GM23338 (cell line): ENCODE measurements around the gene ARHGAP30. TPM values are rescaled to one million over a fixed set of nuclear protein-coding genes. Genes with fewer than 3 reads are reported as not detected.
A peak's percentile ranks its signal among the peaks of the same experiment; 100 is the strongest.

ENCODE experiments used
- ATAC-seq: fragments of 200-7000 bp; cut with Tn5 transposase; 3 replicates; pipeline ENCODE4 v1.9.1; 2020
- DNase-seq: peaks from one replicate; pipeline ENCODE4 v3.0.0-alpha.2; 2015; ENCODE audit warnings: low spot score
- H2AFZ ChIP-seq: fragments of 200-600 bp; sonication (generic); 2 replicates; pipeline ENCODE4 v1.8.0; 2016; ENCODE audit warnings: antibody characterized with exemption, mild to moderate bottlenecking, moderate library complexity
- H3F3A ChIP-seq: fragments of 200-600 bp; sonication (generic); replicated peaks from 2 replicates; pipeline ENCODE4 v1.8.0; 2017; ENCODE audit warnings: antibody characterized with exemption, mixed run types, low read depth
- H3K27ac ChIP-seq: fragments of 200-600 bp; sonication (generic); 2 replicates; pipeline ENCODE4 v1.6.1; 2016; ENCODE audit warnings: low read depth
- H3K27me3 ChIP-seq: fragments of 200-600 bp; sonication (generic); 2 replicates; pipeline ENCODE4 v1.8.0; 2016; ENCODE audit warnings: mild to moderate bottlenecking, mixed run types, moderate library complexity; ENCODE audit not compliant: insufficient read depth
- H3K36me3 ChIP-seq: fragments of 200-600 bp; sonication (generic); 2 replicates; pipeline ENCODE4 v1.8.0; 2016; ENCODE audit warnings: mild to moderate bottlenecking; ENCODE audit not compliant: insufficient read depth
- H3K4me1 ChIP-seq: fragments of 200-600 bp; sonication (generic); 2 replicates; pipeline ENCODE4 v1.8.0; 2016; ENCODE audit warnings: mild to moderate bottlenecking, moderate library complexity; ENCODE audit not compliant: insufficient read depth
- H3K4me2 ChIP-seq: fragments of 200-600 bp; sonication (generic); 2 replicates; pipeline ENCODE4 v1.7.1; 2017; ENCODE audit warnings: mixed run types
- H3K4me3 ChIP-seq: fragments of 200-600 bp; sonication (generic); 2 replicates; pipeline ENCODE4 v1.6.1; 2016; ENCODE audit warnings: mixed run types
- H3K79me2 ChIP-seq: fragments of 200-600 bp; sonication (generic); replicated peaks from 2 replicates; pipeline ENCODE4 v1.8.0; 2017; ENCODE audit warnings: mild to moderate bottlenecking; ENCODE audit not compliant: insufficient read depth
- H3K9me2 ChIP-seq: fragments of 200-600 bp; sonication (generic); 2 replicates; pipeline ENCODE4 v1.8.0; 2017; ENCODE audit not compliant: insufficient read depth
- H4K20me1 ChIP-seq: fragments of 200-600 bp; sonication (generic); replicated peaks from 2 replicates; pipeline ENCODE4 v1.8.0; 2017; ENCODE audit warnings: mild to moderate bottlenecking; ENCODE audit not compliant: insufficient read depth
- H3K27ac Mint-ChIP-seq: 2 replicates; pipeline ENCODE4 v1.8.0; 2020; ENCODE audit warnings: inconsistent platforms, mild to moderate bottlenecking, moderate library complexity, mixed read lengths
- H3K27me3 Mint-ChIP-seq: 3 replicates; pipeline ENCODE4 v1.8.0; 2022; ENCODE audit warnings: low read depth, mild to moderate bottlenecking, moderate library complexity, mixed read lengths, inconsistent platforms; ENCODE audit not compliant: insufficient read depth, poor library complexity
- H3K36me3 Mint-ChIP-seq: 3 replicates; pipeline ENCODE4 v1.8.0; 2021; ENCODE audit warnings: low read depth, mild to moderate bottlenecking, inconsistent platforms, moderate library complexity, mixed read lengths
- H3K4me1 Mint-ChIP-seq: 3 replicates; pipeline ENCODE4 v1.8.0; 2020; ENCODE audit warnings: mild to moderate bottlenecking, inconsistent platforms, mixed read lengths
- H3K4me3 Mint-ChIP-seq: 3 replicates; pipeline ENCODE4 v1.8.0; 2021; ENCODE audit warnings: moderate library complexity, mild to moderate bottlenecking, inconsistent platforms, mixed read lengths
- H3K9me3 Mint-ChIP-seq: 3 replicates; pipeline ENCODE4 v1.8.0; 2020; ENCODE audit warnings: moderate library complexity, mild to moderate bottlenecking, inconsistent platforms, mixed read lengths
- EZH2phosphoT487 ChIP-seq: fragments of 200-600 bp; sonication (generic); IDR thresholded peaks from one replicate; pipeline ENCODE4 v1.8.1; 2018; ENCODE audit warnings: antibody characterized with exemption; ENCODE audit not compliant: unreplicated experiment
- JUNB ChIP-seq: IDR thresholded peaks from one replicate; pipeline ENCODE4 v1.6.1; 2016; ENCODE audit warnings: antibody characterized with exemption; ENCODE audit not compliant: unreplicated experiment
- NANOG ChIP-seq: IDR thresholded peaks from 2 replicates; pipeline ENCODE4 v1.6.1; 2016; ENCODE audit warnings: antibody characterized with exemption, borderline replicate concordance
- POLR2AphosphoS5 ChIP-seq: IDR thresholded peaks from 2 replicates; pipeline ENCODE4 v1.6.1; 2016; ENCODE audit warnings: antibody characterized with exemption, low read depth
- ZNF331 ChIP-seq: fragments of 250-450 bp; sonication (Bioruptor Pico); IDR thresholded peaks from 2 replicates; pipeline ENCODE4 v1.5.0; 2020; ENCODE audit warnings: low read depth, mild to moderate bottlenecking, moderate library complexity
- polyA plus RNA-seq: library from polyadenylated mRNA; unstranded; fragments of >200 nt; fragmentation: Nextera tagmentation; extraction: Ambion mirVana; gene quantifications from 2 replicates; pipeline ENCODE4 v1.2.1, GENCODE V29; 2016
- total RNA-seq: library from RNA; depleted of rRNA; stranded (reverse); fragments of >200 nt; shearing (Covaris generic); gene quantifications from 2 replicates; pipeline ENCODE4 v1.2.3, GENCODE V29; 2014
- TF ChIP-seq, protein P1 (sequence below): IDR thresholded peaks from 2 replicates; pipeline ENCODE4 v1.6.1; 2016; ENCODE audit warnings: antibody characterized with exemption
- TF ChIP-seq, protein P2 (sequence below): IDR thresholded peaks from one replicate; pipeline ENCODE4 v1.6.1; 2018; ENCODE audit warnings: antibody characterized with exemption; ENCODE audit not compliant: unreplicated experiment
- TF ChIP-seq, protein P3 (sequence below): fragments of 250-450 bp; sonication (Bioruptor Pico); IDR thresholded peaks from 2 replicates; pipeline ENCODE4 v1.5.0; 2020; ENCODE audit warnings: mild to moderate bottlenecking, moderate library complexity

ARHGAP30 gene
- total and polyA plus RNA-seq, 2 experiments from 2014 or later = 0.45 TPM; not detected in 1

DNA sequence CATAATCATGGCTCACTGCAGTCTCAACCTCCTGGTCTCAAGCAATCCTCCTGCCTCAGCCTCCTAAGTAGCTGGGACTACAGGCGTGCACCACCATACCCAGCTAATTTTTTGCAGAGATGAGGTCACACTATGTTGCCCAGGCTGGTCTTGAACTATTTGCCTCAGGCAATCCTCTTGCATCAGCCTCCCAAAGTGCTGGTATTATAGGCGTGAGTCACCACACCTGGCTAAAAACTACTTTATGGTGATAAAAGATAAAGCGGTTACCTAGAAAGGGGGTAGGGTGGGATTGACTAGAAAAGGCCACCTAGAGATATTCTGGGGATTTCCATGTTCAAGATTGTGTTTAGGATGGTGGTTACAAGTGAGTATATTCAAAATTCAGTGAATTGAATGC is 35.9 kb downstream of the ARHGAP30 start (continued):
- TF ChIP-seq, protein P1, sequence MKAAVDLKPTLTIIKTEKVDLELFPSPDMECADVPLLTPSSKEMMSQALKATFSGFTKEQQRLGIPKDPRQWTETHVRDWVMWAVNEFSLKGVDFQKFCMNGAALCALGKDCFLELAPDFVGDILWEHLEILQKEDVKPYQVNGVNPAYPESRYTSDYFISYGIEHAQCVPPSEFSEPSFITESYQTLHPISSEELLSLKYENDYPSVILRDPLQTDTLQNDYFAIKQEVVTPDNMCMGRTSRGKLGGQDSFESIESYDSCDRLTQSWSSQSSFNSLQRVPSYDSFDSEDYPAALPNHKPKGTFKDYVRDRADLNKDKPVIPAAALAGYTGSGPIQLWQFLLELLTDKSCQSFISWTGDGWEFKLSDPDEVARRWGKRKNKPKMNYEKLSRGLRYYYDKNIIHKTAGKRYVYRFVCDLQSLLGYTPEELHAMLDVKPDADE = no peak
- TF ChIP-seq JUNB = no peak

DNA sequence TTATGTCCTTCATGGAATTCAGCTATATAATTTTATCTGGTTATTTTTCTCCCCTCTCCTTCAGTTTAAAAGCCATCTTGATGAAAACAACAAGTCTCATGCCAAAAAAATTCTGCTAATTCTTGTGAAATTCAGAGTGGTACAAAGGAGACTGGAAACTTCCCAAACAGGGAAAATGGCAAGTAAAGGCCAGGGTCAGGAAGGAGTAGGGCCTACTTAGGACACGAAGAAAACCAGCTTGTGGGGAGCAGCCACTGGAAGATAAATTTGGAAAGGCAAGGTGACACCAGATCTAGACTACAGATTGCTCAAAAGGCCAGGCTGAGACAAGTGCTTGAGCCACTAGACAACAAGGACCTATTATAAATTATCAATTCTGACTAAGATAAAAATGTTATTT is 37.3 kb downstream of the ARHGAP30 start:
- Mint-ChIP-seq H3K27me3 (peaks cover 2% of the 10 kb centered on the region), H3K9me3 (peaks cover 20% of the 10 kb centered on the region), H3K4me3 (no peak overlapping the region), H3K36me3 (peaks cover 20% of the 10 kb centered on the region), H3K27ac (no peak overlapping the region), H3K4me1 (peaks cover 22% of the 10 kb centered on the region)
- no peaks in the 10 kb centered on the region for H3K9me2 ChIP-seq
- H3K27me3 ChIP-seq = no peaks in the 10 kb centered on the region
- H4K20me1 ChIP-seq = no peaks in the 10 kb centered on the region
- TF ChIP-seq, protein P2, sequence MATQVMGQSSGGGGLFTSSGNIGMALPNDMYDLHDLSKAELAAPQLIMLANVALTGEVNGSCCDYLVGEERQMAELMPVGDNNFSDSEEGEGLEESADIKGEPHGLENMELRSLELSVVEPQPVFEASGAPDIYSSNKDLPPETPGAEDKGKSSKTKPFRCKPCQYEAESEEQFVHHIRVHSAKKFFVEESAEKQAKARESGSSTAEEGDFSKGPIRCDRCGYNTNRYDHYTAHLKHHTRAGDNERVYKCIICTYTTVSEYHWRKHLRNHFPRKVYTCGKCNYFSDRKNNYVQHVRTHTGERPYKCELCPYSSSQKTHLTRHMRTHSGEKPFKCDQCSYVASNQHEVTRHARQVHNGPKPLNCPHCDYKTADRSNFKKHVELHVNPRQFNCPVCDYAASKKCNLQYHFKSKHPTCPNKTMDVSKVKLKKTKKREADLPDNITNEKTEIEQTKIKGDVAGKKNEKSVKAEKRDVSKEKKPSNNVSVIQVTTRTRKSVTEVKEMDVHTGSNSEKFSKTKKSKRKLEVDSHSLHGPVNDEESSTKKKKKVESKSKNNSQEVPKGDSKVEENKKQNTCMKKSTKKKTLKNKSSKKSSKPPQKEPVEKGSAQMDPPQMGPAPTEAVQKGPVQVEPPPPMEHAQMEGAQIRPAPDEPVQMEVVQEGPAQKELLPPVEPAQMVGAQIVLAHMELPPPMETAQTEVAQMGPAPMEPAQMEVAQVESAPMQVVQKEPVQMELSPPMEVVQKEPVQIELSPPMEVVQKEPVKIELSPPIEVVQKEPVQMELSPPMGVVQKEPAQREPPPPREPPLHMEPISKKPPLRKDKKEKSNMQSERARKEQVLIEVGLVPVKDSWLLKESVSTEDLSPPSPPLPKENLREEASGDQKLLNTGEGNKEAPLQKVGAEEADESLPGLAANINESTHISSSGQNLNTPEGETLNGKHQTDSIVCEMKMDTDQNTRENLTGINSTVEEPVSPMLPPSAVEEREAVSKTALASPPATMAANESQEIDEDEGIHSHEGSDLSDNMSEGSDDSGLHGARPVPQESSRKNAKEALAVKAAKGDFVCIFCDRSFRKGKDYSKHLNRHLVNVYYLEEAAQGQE = no peak
- TF ChIP-seq NANOG (no peak), EZH2phosphoT487 (no peak)
- no peak overlapping the region for H2AFZ ChIP-seq
- peaks cover 12% of the 10 kb centered on the region for H3K79me2 ChIP-seq
- DNase-seq (no peak), ATAC-seq (no peak)
- peaks cover 23% of the 10 kb centered on the region for H3K4me1 ChIP-seq
- H3F3A ChIP-seq = peaks cover 9% of the 10 kb centered on the region
- no peaks in the 10 kb centered on the region for H3K36me3 ChIP-seq
- H3K27ac ChIP-seq = peak overlapping the region; percentile 45; the same call in 1 of the 2 replicates
- no peak overlapping the region for H3K4me3 ChIP-seq
- H3K4me2 ChIP-seq = no peak overlapping the region

DNA sequence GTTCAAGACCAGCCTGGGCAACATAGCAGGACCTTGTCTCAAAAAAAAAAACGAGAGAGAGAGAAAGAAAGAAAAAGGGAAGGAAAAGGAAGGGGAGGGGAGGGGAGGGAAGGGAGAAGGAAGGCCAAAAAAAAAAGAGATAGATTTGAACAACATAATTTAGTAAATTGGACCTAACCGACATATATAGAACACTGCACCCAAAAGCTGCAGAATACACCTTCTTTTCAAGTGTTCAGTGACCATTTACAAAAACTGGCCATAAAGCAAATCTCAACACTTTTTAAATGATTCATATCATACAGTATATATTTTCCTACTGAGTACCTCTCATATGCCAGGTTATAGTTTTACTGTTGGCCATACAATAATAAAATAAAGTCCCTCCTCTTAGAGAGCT is 37.8 kb downstream of the ARHGAP30 start:
- Histone ChIP-seq H3K4me2 (no peak overlapping the region), H3K4me1 (peaks cover 18% of the 10 kb centered on the region), H3K27ac (no peak overlapping the region), H3K27me3 (no peaks in the 10 kb centered on the region), H2AFZ (no peak overlapping the region), H3K9me2 (no peaks in the 10 kb centered on the region), H3K36me3 (no peaks in the 10 kb centered on the region), H4K20me1 (no peaks in the 10 kb centered on the region), H3F3A (peaks cover 6% of the 10 kb centered on the region; the same call in 1 of the 2 replicates), H3K79me2 (peaks cover 7% of the 10 kb centered on the region), H3K4me3 (no peak overlapping the region)
- H3K27me3 Mint-ChIP-seq = peaks cover 2% of the 10 kb centered on the region
- peaks cover 19% of the 10 kb centered on the region for H3K4me1 Mint-ChIP-seq
- ATAC-seq (no peak), DNase-seq (no peak)
- H3K9me3 Mint-ChIP-seq = peaks cover 24% of the 10 kb centered on the region
- no peak overlapping the region for H3K4me3 Mint-ChIP-seq
- no peak for TF ChIP-seq POLR2AphosphoS5
- no peak for TF ChIP-seq ZNF331
- TF ChIP-seq, protein P3, sequence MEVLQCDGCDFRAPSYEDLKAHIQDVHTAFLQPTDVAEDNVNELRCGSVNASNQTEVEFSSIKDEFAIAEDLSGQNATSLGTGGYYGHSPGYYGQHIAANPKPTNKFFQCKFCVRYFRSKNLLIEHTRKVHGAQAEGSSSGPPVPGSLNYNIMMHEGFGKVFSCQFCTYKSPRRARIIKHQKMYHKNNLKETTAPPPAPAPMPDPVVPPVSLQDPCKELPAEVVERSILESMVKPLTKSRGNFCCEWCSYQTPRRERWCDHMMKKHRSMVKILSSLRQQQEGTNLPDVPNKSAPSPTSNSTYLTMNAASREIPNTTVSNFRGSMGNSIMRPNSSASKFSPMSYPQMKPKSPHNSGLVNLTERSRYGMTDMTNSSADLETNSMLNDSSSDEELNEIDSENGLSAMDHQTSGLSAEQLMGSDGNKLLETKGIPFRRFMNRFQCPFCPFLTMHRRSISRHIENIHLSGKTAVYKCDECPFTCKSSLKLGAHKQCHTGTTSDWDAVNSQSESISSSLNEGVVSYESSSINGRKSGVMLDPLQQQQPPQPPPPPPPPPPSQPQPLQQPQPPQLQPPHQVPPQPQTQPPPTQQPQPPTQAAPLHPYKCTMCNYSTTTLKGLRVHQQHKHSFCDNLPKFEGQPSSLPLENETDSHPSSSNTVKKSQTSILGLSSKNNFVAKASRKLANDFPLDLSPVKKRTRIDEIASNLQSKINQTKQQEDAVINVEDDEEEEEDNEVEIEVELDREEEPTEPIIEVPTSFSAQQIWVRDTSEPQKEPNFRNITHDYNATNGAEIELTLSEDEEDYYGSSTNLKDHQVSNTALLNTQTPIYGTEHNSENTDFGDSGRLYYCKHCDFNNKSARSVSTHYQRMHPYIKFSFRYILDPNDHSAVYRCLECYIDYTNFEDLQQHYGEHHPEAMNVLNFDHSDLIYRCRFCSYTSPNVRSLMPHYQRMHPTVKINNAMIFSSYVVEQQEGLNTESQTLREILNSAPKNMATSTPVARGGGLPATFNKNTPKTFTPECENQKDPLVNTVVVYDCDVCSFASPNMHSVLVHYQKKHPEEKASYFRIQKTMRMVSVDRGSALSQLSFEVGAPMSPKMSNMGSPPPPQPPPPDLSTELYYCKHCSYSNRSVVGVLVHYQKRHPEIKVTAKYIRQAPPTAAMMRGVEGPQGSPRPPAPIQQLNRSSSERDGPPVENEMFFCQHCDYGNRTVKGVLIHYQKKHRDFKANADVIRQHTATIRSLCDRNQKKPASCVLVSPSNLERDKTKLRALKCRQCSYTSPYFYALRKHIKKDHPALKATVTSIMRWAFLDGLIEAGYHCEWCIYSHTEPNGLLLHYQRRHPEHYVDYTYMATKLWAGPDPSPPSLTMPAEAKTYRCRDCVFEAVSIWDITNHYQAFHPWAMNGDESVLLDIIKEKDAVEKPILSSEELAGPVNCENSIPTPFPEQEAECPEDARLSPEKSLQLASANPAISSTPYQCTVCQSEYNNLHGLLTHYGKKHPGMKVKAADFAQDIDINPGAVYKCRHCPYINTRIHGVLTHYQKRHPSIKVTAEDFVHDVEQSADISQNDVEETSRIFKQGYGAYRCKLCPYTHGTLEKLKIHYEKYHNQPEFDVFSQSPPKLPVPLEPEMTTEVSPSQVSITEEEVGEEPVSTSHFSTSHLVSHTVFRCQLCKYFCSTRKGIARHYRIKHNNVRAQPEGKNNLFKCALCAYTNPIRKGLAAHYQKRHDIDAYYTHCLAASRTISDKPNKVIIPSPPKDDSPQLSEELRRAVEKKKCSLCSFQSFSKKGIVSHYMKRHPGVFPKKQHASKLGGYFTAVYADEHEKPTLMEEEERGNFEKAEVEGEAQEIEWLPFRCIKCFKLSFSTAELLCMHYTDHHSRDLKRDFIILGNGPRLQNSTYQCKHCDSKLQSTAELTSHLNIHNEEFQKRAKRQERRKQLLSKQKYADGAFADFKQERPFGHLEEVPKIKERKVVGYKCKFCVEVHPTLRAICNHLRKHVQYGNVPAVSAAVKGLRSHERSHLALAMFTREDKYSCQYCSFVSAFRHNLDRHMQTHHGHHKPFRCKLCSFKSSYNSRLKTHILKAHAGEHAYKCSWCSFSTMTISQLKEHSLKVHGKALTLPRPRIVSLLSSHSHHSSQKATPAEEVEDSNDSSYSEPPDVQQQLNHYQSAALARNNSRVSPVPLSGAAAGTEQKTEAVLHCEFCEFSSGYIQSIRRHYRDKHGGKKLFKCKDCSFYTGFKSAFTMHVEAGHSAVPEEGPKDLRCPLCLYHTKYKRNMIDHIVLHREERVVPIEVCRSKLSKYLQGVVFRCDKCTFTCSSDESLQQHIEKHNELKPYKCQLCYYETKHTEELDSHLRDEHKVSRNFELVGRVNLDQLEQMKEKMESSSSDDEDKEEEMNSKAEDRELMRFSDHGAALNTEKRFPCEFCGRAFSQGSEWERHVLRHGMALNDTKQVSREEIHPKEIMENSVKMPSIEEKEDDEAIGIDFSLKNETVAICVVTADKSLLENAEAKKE (CRISPR knock-in tag) = no peak
- no peak for TF ChIP-seq EZH2phosphoT487
- peaks cover 24% of the 10 kb centered on the region for H3K36me3 Mint-ChIP-seq
- no peak overlapping the region for H3K27ac Mint-ChIP-seq
